ENCODE measurements around the gene LRRTM2.
"Not testable (repeated sequence)": the region's sequence is repeated elsewhere in the genome, so short reads cannot be mapped to it uniquely, and the experiment has no call there.

LRRTM2 gene

DNA sequence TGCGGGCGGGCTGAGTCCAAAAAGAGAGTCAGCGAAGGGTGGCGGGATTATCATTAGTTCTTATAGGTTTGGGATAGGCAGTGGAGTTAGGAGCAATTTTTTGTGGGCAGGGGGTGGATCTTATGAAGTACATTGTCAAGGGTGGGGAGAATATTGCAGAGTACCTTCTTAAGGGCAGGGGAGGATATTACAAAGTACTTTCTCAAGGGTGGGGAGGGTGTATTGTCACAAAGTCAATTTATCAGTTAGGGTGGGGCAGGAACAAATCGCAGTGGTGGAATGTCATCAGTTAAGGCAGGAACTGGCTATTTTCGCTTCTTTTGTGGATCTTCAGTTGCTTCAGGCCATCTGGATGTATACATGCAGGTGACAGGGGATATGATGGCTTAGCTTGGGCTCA, 40.3 kb downstream of the LRRTM2 start:
- not testable (repeated sequence) for DNase-seq

- DNase-seq, result no peak
These were observed 41.2 kb downstream of the LRRTM2 start for GRCh38 chr5:138833726-138834480.

DNA sequence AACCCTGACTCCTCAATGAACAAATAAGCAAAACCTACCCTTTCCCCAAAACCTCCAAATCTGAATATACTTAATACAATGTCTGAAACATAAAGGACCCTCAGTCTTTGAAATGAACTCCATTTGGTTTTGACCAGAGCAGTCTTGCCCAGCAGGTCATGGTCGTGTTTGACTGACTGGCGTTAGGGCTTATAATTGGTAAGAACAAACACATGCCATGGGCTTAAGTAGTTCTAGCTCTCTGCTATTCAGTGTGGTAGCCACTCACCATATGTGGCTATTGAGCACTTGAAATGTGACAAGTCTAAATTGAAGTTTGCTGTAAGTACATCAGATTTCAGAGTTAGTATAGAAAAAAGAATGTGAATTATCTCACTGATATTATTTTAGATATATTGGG, 42.1 kb downstream of the LRRTM2 start:
- no peak for DNase-seq

GRCh38 chr5:138832218-138832617, 42.9 kb downstream of the LRRTM2 start:
- DNase-seq, result no peak

- DNase-seq, result peak; percentile 17
These were observed 43.4 kb downstream of the LRRTM2 start for GRCh38 chr5:138831703-138832102.

DNA sequence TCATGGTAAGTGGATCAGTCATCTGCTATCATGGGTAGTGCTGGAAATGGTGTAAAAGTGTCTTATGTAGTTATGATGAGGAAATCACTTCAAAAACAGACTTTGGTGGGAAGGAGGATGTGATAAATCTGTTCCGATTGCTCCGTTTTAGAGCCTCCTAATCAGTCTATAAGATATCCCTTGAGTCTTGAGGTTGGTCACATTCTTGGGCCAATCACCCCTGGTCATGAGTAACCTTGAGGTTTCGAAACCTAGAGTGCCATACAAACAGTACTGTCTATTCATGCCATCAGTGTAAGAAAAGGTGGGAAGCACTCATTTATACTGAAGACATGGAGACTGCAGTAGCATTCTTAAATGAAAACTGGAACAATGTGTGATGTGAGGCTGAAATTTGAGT, 45.8 kb downstream of the LRRTM2 start:
- DNase-seq, result peak; percentile 15

DNA sequence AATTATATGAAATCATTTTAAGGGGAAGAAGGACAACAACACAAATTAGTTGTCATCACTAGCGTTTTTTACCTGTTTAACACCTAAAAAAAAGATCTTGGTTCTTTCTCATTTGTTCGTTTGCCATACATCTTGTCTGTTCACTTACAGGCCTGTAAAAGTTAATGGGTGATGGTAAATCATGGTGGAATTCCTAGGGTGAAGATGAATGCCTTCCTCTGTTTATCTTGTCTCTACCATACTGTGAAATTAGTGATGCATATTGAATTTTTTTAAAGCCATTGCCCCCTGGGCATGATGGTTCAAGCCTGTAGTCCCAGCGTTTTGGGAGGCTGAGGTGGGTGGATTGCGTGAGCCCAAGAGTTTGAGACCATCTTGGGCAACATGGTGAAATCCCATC, 46.6 kb downstream of the LRRTM2 start:
- no peak for DNase-seq

- DNase-seq, result peak; percentile 41
These were observed 49.9 kb downstream of the LRRTM2 start for GRCh38 chr5:138824924-138825863.

DNA sequence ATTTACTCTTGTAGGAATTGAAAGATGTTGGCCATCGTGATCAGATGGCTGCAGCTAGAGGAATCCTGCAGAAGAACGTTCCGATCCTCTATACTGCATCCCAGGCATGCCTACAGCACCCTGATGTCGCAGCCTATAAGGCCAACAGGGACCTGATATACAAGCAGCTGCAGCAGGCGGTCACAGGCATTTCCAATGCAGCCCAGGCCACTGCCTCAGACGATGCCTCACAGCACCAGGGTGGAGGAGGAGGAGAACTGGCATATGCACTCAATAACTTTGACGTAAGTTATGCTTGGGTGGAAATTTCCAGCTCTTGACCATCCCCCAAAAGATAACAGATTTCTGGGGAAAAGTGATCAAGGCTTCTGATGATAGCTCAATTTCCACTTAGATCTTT, 50.6 kb downstream of the LRRTM2 start:
- no peak for DNase-seq

DNA sequence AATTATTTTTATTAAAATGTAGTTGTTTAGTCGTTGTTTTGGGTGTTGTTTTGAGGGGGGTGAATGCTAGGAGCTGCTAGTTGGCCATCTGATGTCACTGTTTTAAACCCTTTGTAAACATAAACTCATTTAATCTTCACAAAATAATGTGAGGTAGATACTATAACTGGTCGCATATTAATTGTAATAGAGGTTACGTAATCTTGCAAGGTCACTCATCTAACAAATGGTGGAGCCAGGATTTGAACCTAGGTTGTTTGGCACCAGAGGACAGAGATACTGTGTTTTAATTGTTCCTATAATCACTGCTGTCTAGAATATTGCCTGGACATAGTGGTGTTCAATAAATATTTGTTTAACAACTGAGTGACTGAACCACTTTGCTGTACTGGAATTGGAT, 54.4 kb downstream of the LRRTM2 start:
- no peak for DNase-seq

DNA sequence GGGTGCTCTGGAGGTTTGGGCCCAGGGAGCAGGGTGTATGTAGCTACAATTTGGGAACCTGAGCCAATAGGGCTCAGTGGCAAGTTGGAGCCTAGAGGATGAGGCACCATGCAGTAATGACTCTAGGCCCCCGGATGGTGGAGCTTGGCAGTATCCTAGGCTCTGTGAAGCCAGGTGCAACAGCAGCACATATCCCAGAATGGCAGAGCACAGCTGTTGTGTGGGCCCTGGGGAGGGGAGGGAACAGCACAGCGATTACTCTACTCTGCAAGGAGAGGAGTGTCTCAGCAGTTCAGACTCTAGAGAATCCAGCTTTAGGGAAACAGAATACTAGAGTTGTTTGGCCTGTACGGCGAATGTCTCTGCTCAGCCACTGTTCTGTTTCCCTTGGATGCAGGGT, 56.1 kb downstream of the LRRTM2 start:
- no peak for DNase-seq
